ENCODE results near the gene APOA5. TPM values are rescaled to one million over a fixed set of nuclear protein-coding genes. Genes with fewer than 3 reads are reported as not detected.

APOA5 gene
- total and polyA plus RNA-seq, 4 donors: not detected

GRCh38 chr11:116740741-116741140 lies 50.9 kb downstream of the APOA5 start:
- no peaks in the 10 kb centered on the region for H3K36me3 ChIP-seq (ENCODE audit: control insufficient read depth, insufficient read depth, low read length)
- H3K9me3 ChIP-seq (ENCODE audit: control insufficient read depth, insufficient read depth, low read length): no peaks in the 10 kb centered on the region
- 51% methylated on average over 3 of the region's 4 CpGs for WGBS (ENCODE audit: insufficient coverage)
- H3K27me3 ChIP-seq (ENCODE audit: control insufficient read depth, insufficient read depth, low read length): no peaks in the 10 kb centered on the region
- H3K27ac ChIP-seq (ENCODE audit: low read depth, low read length): no peak overlapping the region
- no peak overlapping the region for H3K4me3 ChIP-seq (ENCODE audit: low read depth, low read length)
- H3K4me1 ChIP-seq (ENCODE audit: control insufficient read depth, insufficient read depth, low read length): no peaks in the 10 kb centered on the region
- no peak for DNase-seq (ENCODE audit: low read depth in 4 of 6, low spot score in 6 of 6)

Other genes with a start within 250 kb of the APOA5 start
- 10 to 100 TPM; 11.1 to 22.3 TPM for gene BUD13, start 18.9 kb downstream of the APOA5 start, total RNA-seq
- gene BUD13, start 18.9 kb downstream of the APOA5 start, polyA plus RNA-seq (ENCODE audit: insufficient read length in 2 of 2): 10 to 100 TPM; 16.8 to 17.3 TPM
- 10 to 100 TPM; 23.3 to 34.3 TPM for gene ZPR1, start 3.9 kb downstream of the APOA5 start, total RNA-seq
- 10 to 100 TPM; 41.4 to 50.0 TPM for gene ZPR1, start 3.9 kb downstream of the APOA5 start, polyA plus RNA-seq (ENCODE audit: insufficient read length in 2 of 2)
- not detected for gene APOA4, start 31.4 kb upstream of the APOA5 start, total RNA-seq
- not detected for gene APOA4, start 31.4 kb upstream of the APOA5 start, polyA plus RNA-seq (ENCODE audit: insufficient read length in 2 of 2)
- 1 to 10 TPM in 1 of 2 donors, not detected in 1; 1.4 TPM for gene APOC3, start 38.0 kb upstream of the APOA5 start, total RNA-seq
- gene APOC3, start 38.0 kb upstream of the APOA5 start, polyA plus RNA-seq (ENCODE audit: insufficient read length in 2 of 2): not detected
- gene APOA1, start 45.7 kb upstream of the APOA5 start, total RNA-seq: 1 to 10 TPM; 2.5 to 9.1 TPM
- gene APOA1, start 45.7 kb upstream of the APOA5 start, polyA plus RNA-seq (ENCODE audit: insufficient read length in 2 of 2): 1 to 10 TPM; 2.6 to 6.7 TPM

All from spinal cord (tissue), 10 donors.